Ascending aorta (tissue), 1 donor: ENCODE results near the gene CRHBP. TPM values are rescaled to one million over a fixed set of nuclear protein-coding genes. Genes with fewer than 3 reads are reported as not detected.

ENCODE experiments used
- total RNA-seq: library from RNA; depleted of rRNA; stranded (reverse); fragments of >200 nt; gene quantifications from one replicate; pipeline ENCODE4 v1.1.0, GENCODE V29; 2016

CRHBP gene
- total RNA-seq, 1 donor from 2014 or later, result 0.32 TPM

Other genes with a start within 250 kb of the CRHBP start
- gene F2R, start 236.9 kb upstream of the CRHBP start, total RNA-seq, result 131 TPM
- gene F2RL1, start 134.0 kb upstream of the CRHBP start, total RNA-seq, result 0.53 TPM
- gene S100Z, start 103.0 kb upstream of the CRHBP start, total RNA-seq, result not detected
- 60.3 TPM for gene AGGF1, start 77.4 kb downstream of the CRHBP start, total RNA-seq
- 0.64 TPM for gene ZBED3, start 134.2 kb downstream of the CRHBP start, total RNA-seq